Stimulated activated CD4-positive, alpha-beta T cell treated with anti-CD3 and anti-CD28 coated beads, Interleukin-2, amount 100 ng/mL, for 24 hours (primary cell): ENCODE results near the gene MDFI.

Experiments
- DNase-seq, 2 donors: peaks; one replicate each; pipeline ENCODE4 v3.0.0-alpha.2; 2020

Gene MDFI

DNA sequence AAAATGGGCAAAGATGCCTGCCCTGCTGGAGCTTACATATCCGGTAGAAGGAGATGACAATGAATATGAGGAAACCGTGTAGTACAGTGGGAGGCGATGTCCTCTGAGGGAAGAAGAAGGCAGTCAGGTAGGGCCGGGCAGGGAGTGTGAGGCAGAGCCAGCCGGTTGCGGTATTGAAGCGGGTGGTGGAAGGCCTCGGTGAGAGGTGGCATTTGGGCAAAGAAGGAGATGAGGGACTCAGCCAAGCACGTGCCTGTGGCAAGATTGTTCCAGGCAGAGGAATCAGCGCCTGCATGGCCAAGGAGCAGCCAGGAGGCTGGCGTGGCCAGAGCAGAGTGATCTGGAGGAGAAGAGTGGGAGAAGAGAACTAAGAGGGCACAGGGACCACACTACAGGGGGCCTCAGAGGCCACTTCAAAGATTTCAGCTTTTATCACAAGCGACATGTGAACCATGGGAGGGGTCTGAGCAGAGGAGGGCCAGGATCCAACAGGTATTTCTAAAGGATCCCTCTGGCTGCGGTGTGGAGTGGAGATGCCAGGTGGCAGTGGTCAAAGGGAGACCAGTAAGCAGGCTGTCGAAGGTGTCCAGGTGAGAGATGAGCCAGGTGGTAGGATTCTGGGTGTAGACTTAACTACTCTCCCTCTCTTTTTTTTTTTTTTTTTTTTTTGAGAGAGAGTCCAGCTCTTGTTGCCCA lies 13.8 kb downstream of the MDFI start:
- DNase-seq = no peak

DNA sequence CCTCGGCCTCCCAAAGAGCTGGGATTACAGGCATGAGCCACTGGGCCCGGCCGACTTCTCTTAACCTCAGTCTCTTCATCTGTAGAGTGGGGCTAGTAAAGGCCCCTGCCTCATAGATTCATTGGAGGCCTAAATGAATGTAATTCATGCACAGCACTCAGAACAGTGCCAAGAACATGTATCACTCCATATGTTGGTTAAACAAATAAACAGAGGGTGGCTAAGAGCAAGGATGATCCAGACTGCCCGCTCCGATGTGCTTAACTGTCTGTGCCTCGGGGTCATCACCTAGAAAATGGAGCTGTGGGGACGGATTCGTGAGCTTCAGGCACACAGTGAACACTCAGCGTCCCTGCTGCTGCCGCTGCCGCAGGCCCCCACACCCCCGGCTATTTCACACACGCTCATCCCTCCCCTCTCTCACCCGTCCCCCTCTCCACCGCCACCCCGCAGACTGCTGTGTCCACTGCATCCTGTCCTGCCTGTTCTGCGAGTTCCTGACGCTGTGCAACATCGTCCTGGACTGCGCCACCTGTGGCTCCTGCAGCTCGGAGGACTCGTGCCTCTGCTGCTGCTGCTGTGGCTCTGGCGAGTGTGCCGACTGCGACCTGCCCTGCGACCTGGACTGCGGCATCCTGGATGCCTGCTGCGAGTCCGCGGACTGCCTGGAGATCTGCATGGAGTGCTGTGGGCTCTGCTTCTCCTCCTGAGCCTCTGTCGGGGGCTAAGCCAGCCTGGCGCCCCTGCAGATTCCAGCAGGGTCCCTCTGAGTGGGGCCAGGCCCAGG lies 14.8 kb downstream of the MDFI start:
- DNase-seq = no peak

GRCh38 chr6:41653691-41654090 lies 15.4 kb downstream of the MDFI start:
- DNase-seq = no peak

DNA sequence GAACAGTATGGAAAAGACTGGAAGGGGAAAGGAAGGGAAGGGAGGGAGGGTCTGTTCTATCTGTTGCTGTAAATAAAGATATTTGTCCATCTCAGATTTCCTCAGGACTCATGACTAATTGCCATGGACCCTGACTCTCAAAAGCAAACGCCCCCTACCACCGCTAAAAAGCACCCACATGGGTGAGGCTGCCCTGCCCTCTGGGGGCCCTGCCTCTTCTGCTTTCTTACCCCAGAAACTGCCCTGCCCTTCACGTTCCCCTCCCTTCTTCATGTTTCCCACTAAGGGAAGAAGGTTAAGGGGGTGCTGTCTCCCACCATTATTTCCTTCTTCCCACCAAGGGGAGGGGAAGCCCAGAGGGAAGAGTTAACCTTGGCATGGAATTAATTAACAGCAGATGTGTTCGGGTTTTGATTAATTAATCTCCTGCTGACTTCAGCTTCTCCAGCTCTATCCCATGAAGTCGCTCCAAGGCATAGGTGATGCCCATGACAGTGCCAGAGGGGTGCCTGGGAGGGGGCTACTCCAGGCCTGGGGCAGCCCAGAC lies 16.0 kb downstream of the MDFI start:
- no peak for DNase-seq

GRCh38 chr6:41654698-41655151 lies 16.5 kb downstream of the MDFI start:
- no peak for DNase-seq

- no peak for DNase-seq
These were observed 16.9 kb downstream of the MDFI start for GRCh38 chr6:41655176-41655575.

GRCh38 chr6:41655646-41656001 lies 17.4 kb downstream of the MDFI start:
- no peak for DNase-seq

GRCh38 chr6:41656002-41656691 lies 17.9 kb downstream of the MDFI start:
- no peak for DNase-seq

DNA sequence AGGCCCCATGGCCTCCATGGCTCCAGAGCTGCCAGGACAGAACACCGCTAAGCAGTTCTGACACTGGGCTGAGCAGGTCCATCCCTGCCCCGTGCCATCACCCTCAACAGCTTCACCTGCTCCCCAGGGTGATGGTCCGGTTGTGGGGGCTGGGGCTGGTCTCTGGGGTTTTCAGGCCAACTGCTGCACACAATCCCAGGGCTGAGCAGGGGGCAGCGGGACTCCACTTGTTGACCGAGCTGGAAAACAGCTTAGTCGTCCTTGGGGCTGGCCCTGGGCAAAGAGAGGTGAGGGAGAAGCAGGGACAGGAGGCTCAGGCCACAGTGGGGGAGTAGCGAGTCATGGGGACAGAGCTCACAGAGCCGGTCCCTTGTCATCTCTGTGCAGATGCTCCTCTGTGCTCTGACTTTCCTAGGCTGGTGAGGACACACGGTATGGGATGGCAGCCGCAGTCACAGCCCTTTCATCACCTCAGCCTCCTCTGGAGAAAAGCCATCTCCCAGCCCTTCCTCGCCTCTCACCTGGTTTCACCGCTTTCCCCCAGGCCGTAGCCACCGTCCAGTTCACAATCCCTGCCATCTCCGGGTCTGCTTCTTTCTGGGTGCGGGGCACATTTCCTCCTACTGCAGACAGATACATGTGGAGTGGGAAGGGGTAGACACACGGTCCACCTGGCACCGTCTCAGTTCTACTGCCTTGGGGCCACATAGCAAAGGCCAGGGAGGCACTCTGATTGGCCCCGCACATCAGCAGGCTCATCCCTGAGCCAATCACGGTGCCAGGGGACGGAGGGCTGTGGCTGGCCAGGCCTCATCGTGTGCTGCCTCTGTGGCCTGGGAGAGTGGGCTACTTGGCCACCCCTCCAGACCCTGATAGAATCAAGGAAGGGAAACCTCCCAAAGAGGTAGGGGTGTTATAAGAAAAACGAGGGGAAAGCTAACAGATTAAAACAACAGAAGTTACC lies 19.1 kb downstream of the MDFI start:
- no peak for DNase-seq

DNA sequence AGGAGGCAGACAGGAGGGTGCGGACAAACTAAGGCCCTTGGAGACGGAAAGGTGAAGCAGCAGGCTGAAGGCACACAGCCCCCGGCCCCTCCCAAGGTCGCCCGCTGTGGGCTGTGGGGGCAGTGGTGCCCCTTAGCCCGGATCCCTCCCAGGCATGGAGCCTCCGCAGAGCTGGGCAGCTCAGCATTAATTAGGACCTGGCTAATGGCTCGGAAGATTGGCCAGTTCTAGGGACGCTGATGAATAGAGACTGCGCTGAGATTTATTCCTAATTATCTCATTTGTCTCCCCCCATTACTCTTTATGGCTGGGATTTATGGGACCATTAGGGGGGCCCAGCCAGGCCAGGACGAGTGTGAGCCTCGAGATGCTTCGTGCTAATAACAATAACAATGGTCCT lies 20.4 kb downstream of the MDFI start:
- DNase-seq = no peak

- no peak for DNase-seq
These were observed 21.7 kb downstream of the MDFI start for GRCh38 chr6:41659935-41660334.

GRCh38 chr6:41663568-41663967 lies 25.3 kb downstream of the MDFI start:
- no peak for DNase-seq

DNA sequence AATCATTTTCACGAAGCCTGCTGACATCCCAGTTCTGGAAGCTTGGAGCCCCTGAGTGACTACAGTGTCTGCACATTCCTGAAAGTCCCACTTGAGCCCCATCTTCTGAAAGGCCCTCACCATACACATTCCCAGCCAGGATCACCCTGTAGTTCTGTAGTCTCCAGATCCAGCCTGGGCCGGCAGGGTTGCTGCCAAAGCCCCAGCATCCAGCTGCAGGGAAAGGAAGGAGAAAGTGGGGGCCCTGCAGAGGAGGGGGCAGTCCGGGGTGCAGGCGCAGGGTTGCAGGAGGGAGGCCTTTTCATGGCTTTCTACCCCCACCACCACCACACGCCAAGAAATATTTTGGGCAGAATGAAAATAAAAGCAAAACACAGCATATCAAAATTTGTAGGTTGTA lies 26.0 kb downstream of the MDFI start:
- no peak for DNase-seq

GRCh38 chr6:41667195-41667594 lies 28.9 kb downstream of the MDFI start:
- DNase-seq = no peak

GRCh38 chr6:41668968-41669367 lies 30.7 kb downstream of the MDFI start:
- no peak for DNase-seq

GRCh38 chr6:41670703-41671360 lies 32.6 kb downstream of the MDFI start:
- DNase-seq = no peak

- DNase-seq = no peak
These were observed 33.1 kb downstream of the MDFI start for GRCh38 chr6:41671376-41671775.

DNA sequence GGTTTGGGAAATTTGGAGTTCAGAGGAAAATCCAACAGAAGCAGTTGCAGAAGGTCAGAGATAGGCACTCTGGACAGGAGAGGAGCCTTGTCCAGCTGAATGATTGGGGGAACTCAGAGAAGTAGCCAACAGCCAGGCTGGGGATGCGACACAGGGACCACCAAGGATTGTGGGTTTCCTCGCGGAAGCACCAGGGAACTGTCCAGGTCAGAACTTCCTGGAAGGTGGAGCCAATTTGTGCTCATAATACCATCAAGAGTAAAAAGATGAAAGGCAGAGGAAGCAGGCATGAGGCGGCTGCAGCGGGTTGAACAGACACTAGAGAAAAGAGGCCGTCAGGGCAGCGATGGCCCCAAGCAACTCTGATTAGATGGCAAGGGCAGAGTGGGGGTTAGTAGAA lies 33.7 kb downstream of the MDFI start:
- no peak for DNase-seq

- DNase-seq = no peak
These were observed 34.8 kb downstream of the MDFI start for GRCh38 chr6:41672816-41673703.

GRCh38 chr6:41673704-41674000 lies 35.4 kb downstream of the MDFI start:
- no peak for DNase-seq
